Measurements from ENCODE around the gene PLEKHG7. TPM values are rescaled to one million over a fixed set of nuclear protein-coding genes. Genes with fewer than 3 reads are reported as not detected.
A peak's percentile ranks its signal among the peaks of the same experiment; 100 is the strongest.
"Not testable (repeated sequence)": the region's sequence is repeated elsewhere in the genome, so short reads cannot be mapped to it uniquely, and the experiment has no call there.

The PLEKHG7 gene
- total RNA-seq, 4 donors from 2014 or later, result 1.0 to 19.0 (median 2.3) TPM

DNA sequence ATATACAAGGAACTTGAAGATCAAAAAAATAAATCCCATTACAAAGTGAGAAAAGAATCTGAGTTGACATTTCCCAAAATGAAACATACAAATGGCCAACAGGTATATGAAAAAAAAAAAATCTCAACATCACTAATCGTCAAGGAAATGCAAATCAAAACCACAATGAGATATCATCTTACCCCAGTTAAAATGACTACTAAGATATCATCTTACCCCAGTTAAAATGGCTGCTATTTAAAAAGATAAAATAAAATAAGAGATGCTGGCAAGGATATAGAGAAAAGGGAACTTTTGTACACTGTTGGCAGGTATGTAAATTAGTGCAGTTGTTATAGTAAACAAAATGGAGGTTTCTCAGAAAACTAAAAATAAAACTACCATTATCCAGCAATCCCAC, 44.4 kb downstream of the PLEKHG7 start:
- H3K9me3 ChIP-seq, result no peaks in the 10 kb centered on the region
- DNase-seq, result no peak
- no peak overlapping the region for H3K27ac ChIP-seq
- H3K27me3 ChIP-seq, result no peaks in the 10 kb centered on the region
- H3K36me3 ChIP-seq, result no peaks in the 10 kb centered on the region
- H3K4me3 ChIP-seq, result no peak overlapping the region
- TF ChIP-seq POLR2A (IDR thresholded peaks at IDR 0.05), result no peak
- TF ChIP-seq, protein P1, sequence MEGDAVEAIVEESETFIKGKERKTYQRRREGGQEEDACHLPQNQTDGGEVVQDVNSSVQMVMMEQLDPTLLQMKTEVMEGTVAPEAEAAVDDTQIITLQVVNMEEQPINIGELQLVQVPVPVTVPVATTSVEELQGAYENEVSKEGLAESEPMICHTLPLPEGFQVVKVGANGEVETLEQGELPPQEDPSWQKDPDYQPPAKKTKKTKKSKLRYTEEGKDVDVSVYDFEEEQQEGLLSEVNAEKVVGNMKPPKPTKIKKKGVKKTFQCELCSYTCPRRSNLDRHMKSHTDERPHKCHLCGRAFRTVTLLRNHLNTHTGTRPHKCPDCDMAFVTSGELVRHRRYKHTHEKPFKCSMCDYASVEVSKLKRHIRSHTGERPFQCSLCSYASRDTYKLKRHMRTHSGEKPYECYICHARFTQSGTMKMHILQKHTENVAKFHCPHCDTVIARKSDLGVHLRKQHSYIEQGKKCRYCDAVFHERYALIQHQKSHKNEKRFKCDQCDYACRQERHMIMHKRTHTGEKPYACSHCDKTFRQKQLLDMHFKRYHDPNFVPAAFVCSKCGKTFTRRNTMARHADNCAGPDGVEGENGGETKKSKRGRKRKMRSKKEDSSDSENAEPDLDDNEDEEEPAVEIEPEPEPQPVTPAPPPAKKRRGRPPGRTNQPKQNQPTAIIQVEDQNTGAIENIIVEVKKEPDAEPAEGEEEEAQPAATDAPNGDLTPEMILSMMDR (IDR thresholded peaks at IDR 0.05), result no peak
- no peaks in the 10 kb centered on the region for H3K4me1 ChIP-seq

DNA sequence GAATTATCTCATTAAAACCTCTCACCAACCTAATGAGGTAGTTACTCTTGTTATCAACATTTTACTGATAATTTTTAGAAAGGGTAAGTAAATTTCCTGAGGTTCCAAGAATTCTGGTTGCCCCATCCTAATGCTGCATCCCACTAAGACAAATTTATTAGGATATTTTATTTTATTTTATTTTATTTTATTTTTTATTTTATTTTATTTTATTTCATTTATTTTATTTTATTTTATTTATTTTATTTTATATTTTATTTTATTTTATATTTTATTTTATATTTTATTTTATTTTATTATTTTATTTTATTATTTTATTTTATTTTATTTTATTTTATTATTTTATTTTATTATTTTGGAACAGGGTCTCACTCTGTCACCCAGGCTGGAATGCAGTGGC, 46.9 kb downstream of the PLEKHG7 start:
- not testable (repeated sequence) for H3K4me3 ChIP-seq, DNase-seq, H3K9me3 ChIP-seq, H3K27ac ChIP-seq, H3K36me3 ChIP-seq, H3K4me1 ChIP-seq, H3K27me3 ChIP-seq

DNA sequence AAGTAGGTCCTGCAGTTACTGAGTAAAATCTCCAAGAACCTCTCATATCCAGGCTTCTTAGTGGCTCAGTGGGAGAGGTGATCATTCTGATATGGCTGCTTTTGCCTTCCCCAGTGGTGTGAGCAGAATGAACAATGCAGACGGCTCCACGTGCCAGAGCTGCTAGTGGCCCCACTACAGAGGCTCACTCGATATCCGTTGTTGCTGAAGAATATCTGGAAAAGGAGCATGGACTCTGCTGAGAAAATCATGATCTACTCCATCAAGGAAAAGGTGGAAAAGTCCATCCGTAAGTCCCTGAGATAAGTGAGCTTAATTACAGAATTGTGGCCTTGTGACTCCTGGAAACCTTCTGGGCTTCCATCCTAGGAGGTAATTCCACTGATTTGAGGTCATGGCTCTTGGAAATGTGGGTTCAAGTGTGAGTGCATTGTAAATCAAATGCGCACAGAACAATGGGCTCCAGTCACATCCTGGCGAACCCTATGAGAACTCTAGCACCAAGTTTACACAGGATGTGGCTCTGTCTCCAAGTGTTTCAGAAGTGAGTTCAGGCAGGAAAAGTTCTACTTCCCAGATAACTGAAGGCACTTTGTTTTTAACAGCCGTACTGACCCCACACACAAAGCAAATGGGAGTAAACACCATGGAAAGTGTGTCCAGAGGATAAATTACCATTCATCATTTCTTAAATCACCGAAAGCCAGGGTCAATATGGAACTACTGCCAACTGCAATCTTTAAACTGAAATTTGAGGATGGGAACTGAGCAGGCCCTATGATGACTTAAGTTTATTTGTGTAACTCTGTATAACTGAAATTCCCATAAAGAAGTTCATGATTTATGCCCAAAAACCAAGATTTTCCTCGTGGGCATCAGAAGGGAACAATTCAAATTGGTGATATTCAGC, 51.4 kb downstream of the PLEKHG7 start:
- no peaks in the 10 kb centered on the region for H3K36me3 ChIP-seq
- H3K9me3 ChIP-seq, result no peaks in the 10 kb centered on the region
- H3K27ac ChIP-seq, result peak overlapping the region in 1 of 4 donors; percentile 19
- H3K27me3 ChIP-seq, result no peaks in the 10 kb centered on the region
- no peak for TF ChIP-seq POLR2A (IDR thresholded peaks at IDR 0.05)
- TF ChIP-seq, protein P1 (IDR thresholded peaks at IDR 0.05), result no peak
- no peak for DNase-seq
- H3K4me1 ChIP-seq, result no peaks in the 10 kb centered on the region
- H3K4me3 ChIP-seq, result no peak overlapping the region

DNA sequence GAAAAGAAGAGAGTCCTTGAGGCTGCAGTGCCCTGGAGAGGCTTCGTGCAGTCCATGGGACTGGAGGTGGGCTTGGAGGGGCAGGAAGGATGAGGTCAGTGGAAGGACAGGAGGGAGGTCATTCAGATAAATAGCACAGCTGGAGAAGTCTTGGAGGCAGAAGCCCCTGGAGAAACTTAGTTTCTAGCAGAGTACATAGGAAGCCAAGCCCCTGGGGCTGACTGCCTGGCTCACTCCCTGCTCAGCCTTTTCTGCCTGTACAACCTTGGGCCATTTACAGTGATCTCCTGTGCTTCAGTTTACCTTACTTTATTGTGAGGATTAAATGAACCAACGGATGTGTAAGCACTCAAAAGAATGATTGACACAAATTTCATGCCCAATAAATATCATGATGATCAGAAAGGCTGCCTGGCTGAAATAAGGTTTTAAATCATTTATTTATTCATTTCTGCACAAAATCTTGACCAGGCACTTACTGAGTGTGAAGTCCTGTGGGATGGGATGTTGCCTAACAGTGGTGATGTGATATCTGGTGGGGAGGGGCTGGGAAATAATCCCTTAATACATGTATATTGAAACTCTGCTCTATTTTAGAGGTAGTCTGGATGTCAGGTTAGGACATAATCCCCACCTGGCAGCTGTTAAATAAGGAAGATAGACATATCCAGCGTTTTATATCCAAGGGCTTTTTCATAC, 54.3 kb downstream of the PLEKHG7 start:
- Histone ChIP-seq H3K36me3 (no peaks in the 10 kb centered on the region), H3K27me3 (no peaks in the 10 kb centered on the region), H3K27ac (no peak overlapping the region), H3K4me3 (no peak overlapping the region), H3K9me3 (no peaks in the 10 kb centered on the region), H3K4me1 (no peaks in the 10 kb centered on the region)
- TF ChIP-seq, protein P1 (IDR thresholded peaks at IDR 0.05), result no peak
- TF ChIP-seq POLR2A (IDR thresholded peaks at IDR 0.05), result no peak
- DNase-seq, result no peak

DNA sequence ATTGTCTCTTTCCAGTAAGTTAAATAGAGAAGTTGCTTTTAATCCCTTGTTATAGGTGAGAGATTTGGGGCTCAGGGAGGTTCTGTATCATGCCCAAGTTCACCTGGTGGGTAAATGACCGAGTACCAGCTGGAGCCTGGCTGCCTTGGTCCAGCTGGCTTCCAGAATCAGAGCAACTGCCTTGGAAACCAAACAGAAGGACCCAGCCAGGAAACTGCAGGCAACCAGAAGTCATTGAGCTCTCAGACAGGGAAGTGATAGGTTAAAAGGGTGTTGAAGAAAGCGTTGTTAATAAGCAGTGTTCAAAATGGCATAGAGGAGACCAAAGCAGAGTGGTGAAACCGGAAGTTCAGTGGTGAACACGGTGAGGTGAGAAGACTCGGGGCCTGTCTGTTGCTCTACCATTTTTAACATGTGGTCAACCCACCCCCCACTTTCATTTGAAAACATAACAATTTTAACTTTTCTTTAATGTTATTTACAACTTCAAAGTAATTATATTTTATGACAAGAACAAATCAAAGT, 54.9 kb downstream of the PLEKHG7 start:
- Histone ChIP-seq H3K4me3 (no peak overlapping the region), H3K9me3 (no peaks in the 10 kb centered on the region), H3K27ac (no peak overlapping the region), H3K27me3 (no peaks in the 10 kb centered on the region), H3K36me3 (no peaks in the 10 kb centered on the region), H3K4me1 (no peaks in the 10 kb centered on the region)
- DNase-seq, result no peak
- TF ChIP-seq POLR2A (IDR thresholded peaks at IDR 0.05), result no peak
- TF ChIP-seq, protein P1 (IDR thresholded peaks at IDR 0.05), result no peak

All from Peyer's patch (tissue), 4 donors.